SK-N-SH treated with all-trans-retinoic acid at 6 μM for 48 hours (cell line): Measurements from ENCODE around the gene FNIP1.

Source experiments
- ATAC-seq: fragments of 200-7000 bp; cut with Tn5 transposase; 3 replicates; pipeline ENCODE4 v1.9.1; 2020; ENCODE audit warnings: mild to moderate bottlenecking, moderate library complexity
- ARNTL ChIP-seq: fragments of 450-650 bp; formaldehyde crosslinking; IDR thresholded peaks from 2 replicates; pipeline ENCODE4 v1.5.0; 2020; ENCODE audit warnings: low read depth, mild to moderate bottlenecking, moderate library complexity, borderline replicate concordance
- BACH2 ChIP-seq: fragments of 250-450 bp; sonication (Bioruptor Pico); IDR thresholded peaks from 2 replicates; pipeline ENCODE4 v1.9.0; 2021; ENCODE audit warnings: mild to moderate bottlenecking, borderline replicate concordance
- CREB5 ChIP-seq: fragments of 250-450 bp; sonication (Bioruptor Pico); IDR thresholded peaks from 2 replicates; pipeline ENCODE4 v1.5.1; 2020; ENCODE audit warnings: low read depth, mild to moderate bottlenecking, moderate library complexity
- CSDC2 ChIP-seq: fragments of 250-450 bp; sonication (Bioruptor Pico); IDR thresholded peaks from 2 replicates; pipeline ENCODE4 v1.5.0; 2020; ENCODE audit warnings: mild to moderate bottlenecking, moderate library complexity
- CSRNP3 ChIP-seq: fragments of 250-450 bp; sonication (Bioruptor Pico); IDR thresholded peaks from 2 replicates; pipeline ENCODE4 v1.5.1; 2021; ENCODE audit warnings: mild to moderate bottlenecking, moderate library complexity
- ESRRG ChIP-seq: fragments of 250-450 bp; sonication (Bioruptor Pico); IDR thresholded peaks from 2 replicates; pipeline ENCODE4 v1.6.1; 2021; ENCODE audit warnings: mild to moderate bottlenecking
- ISL1 ChIP-seq: fragments of 250-450 bp; sonication (Bioruptor Pico); IDR thresholded peaks from 2 replicates; pipeline ENCODE4 v2.1.2; 2022; ENCODE audit warnings: mild to moderate bottlenecking, moderate library complexity
- OSR1 ChIP-seq: fragments of 250-450 bp; sonication (Bioruptor Pico); IDR thresholded peaks from 2 replicates; pipeline ENCODE4 v1.8.0; 2022; ENCODE audit warnings: moderate library complexity, mild to moderate bottlenecking, inconsistent platforms
- POU6F1 ChIP-seq: fragments of 250-450 bp; sonication (Bioruptor Pico); IDR thresholded peaks from 2 replicates; pipeline ENCODE4 v1.8.0; 2021; ENCODE audit warnings: low read depth, mild to moderate bottlenecking, moderate library complexity, borderline replicate concordance
- PPARA ChIP-seq: fragments of 250-450 bp; sonication (Bioruptor Pico); IDR thresholded peaks from 2 replicates; pipeline ENCODE4 v1.5.0; 2020; ENCODE audit warnings: mild to moderate bottlenecking, borderline replicate concordance
- RARB ChIP-seq: fragments of 250-450 bp; sonication (Bioruptor Pico); IDR thresholded peaks from 2 replicates; pipeline ENCODE4 v1.8.0; 2021; ENCODE audit warnings: mild to moderate bottlenecking, moderate library complexity
- SNAI2 ChIP-seq: fragments of 250-450 bp; sonication (Bioruptor Pico); IDR thresholded peaks from 2 replicates; pipeline ENCODE4 v1.5.0; 2020; ENCODE audit warnings: mild to moderate bottlenecking, moderate library complexity
- TCF4 ChIP-seq: fragments of 250-450 bp; sonication (Bioruptor Pico); IDR thresholded peaks from 2 replicates; pipeline ENCODE4 v1.8.0; 2021; ENCODE audit warnings: mild to moderate bottlenecking, moderate library complexity, borderline replicate concordance
- TSHZ2 ChIP-seq: fragments of 250-450 bp; sonication (Bioruptor Pico); IDR thresholded peaks from 2 replicates; pipeline ENCODE4 v1.5.0; 2020; ENCODE audit warnings: mild to moderate bottlenecking, moderate library complexity
- ZC3H10 ChIP-seq: fragments of 250-450 bp; sonication (Bioruptor Pico); IDR thresholded peaks from 2 replicates; pipeline ENCODE4 v1.5.1; 2021; ENCODE audit warnings: mild to moderate bottlenecking, moderate library complexity
- ZFP3 ChIP-seq: fragments of 250-450 bp; sonication (Bioruptor Pico); IDR thresholded peaks from 2 replicates; pipeline ENCODE4 v1.5.0; 2020; ENCODE audit warnings: mild to moderate bottlenecking, moderate library complexity
- ZNF70 ChIP-seq: fragments of 450-650 bp; formaldehyde crosslinking; IDR thresholded peaks from 2 replicates; pipeline ENCODE4 v1.5.0; 2020; ENCODE audit warnings: mild to moderate bottlenecking, moderate library complexity
- ZNF8 ChIP-seq: fragments of 450-650 bp; formaldehyde crosslinking; IDR thresholded peaks from 2 replicates; pipeline ENCODE4 v1.5.0; 2020; ENCODE audit warnings: mild to moderate bottlenecking, moderate library complexity

FNIP1 gene

GRCh38 chr5:131635684-131636572 lies 160.9 kb downstream of the FNIP1 start:
- peak; percentile 18 for ATAC-seq
- TF ChIP-seq SNAI2 (CRISPR knock-in tag) (0 out of 2 replicates have a peak, but pooled peaks have one; percentile 14), TSHZ2 (no peak), ZNF70 (CRISPR knock-in tag) (no peak), ZC3H10 (0 out of 2 replicates have a peak, but pooled peaks have one; percentile 13), CSDC2 (no peak)

- no peak for TF ChIP-seq PPARA (CRISPR knock-in tag)
- TF ChIP-seq ESRRG (CRISPR knock-in tag) = no peak
- ATAC-seq = peak; percentile 96
Measured at GRCh38 chr5:131634996-131635683, 161.7 kb downstream of the FNIP1 start, which contains the start of gene RAPGEF6. RAPGEF6 (minus strand) TSS chr5:131635229; CDS start chr5:131635030, 199 bp downstream.

GRCh38 chr5:131634666-131634995 lies 162.2 kb downstream of the FNIP1 start:
- TF ChIP-seq ARNTL (CRISPR knock-in tag) (no peak), TSHZ2 (0 out of 2 replicates have a peak, but pooled peaks have one; percentile 31)
- ATAC-seq = peak; percentile 55

GRCh38 chr5:131634238-131634637 lies 162.6 kb downstream of the FNIP1 start:
- no peak for ATAC-seq
- TF ChIP-seq BACH2 (CRISPR knock-in tag) (no peak), PPARA (CRISPR knock-in tag) (no peak), ZNF8 (no peak), ZFP3 (CRISPR knock-in tag) (no peak), CSRNP3 (CRISPR knock-in tag) (no peak), CSDC2 (no peak), ISL1 (CRISPR knock-in tag) (no peak), ESRRG (CRISPR knock-in tag) (no peak), TSHZ2 (no peak), POU6F1 (no peak), OSR1 (CRISPR knock-in tag) (no peak), ARNTL (CRISPR knock-in tag) (no peak), CREB5 (CRISPR knock-in tag) (no peak), ZC3H10 (no peak), RARB (CRISPR knock-in tag) (no peak), ZNF70 (CRISPR knock-in tag) (no peak), TCF4 (CRISPR knock-in tag) (no peak)
